ENCODE data around the gene PPP1R12C. TPM values are rescaled to one million over a fixed set of nuclear protein-coding genes. Genes with fewer than 3 reads are reported as not detected.
A peak's percentile ranks its signal among the peaks of the same experiment; 100 is the strongest.

Gene PPP1R12C
- total RNA-seq, 1 experiment from 2014 or later, result 92.3 TPM

DNA sequence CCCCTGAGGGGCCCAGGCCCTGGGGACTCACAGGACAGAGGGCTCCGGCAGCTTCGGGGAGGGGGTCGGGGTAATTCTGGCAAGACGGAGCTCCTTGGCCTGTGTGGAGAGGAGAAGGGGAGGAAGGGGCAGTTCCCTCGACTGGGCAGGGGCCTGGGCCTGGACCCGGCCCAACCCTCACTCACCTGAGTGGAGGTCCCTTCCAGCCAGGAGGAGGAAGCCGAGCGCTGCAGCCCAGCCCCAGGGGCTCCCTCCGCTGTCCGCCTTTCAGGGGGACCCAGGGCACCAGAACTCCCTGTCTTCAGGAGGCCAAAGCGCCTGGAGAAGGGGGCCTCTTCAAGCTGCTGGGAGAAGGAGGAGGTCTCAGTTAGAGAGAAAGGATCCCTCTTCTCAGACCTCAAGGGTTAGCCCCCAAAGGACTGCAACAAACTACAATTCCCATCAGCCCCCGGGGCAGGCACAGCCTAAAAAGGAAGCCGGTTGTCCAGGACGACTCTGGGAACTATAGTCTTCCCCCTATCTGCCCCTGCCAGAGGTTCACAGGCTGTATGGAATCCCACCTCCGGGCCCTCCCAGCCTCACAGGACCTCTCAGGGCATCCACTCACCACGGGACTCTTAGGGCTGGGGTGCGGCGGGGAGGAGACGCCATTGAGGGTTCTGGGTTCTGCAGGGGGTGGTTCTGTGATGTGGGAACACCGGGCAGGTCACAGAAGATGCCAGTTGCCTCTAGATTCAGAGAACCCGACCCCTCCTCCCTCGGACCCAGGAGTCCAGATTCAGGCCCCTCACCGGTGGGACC is 22.0 kb downstream of the PPP1R12C start:
- Mint-ChIP-seq H3K4me1 (peaks cover 14% of the 10 kb centered on the region), H3K36me3 (peaks cover 8% of the 10 kb centered on the region; the same call in 1 of the 2 replicates), H3K27ac (no peak overlapping the region), H3K4me3 (no peak overlapping the region), H3K27me3 (ENCODE audit: low read depth) (no peaks in the 10 kb centered on the region; the same call in 1 of the 2 replicates), H3K9me3 (no peaks in the 10 kb centered on the region)
- TF ChIP-seq, protein P1, sequence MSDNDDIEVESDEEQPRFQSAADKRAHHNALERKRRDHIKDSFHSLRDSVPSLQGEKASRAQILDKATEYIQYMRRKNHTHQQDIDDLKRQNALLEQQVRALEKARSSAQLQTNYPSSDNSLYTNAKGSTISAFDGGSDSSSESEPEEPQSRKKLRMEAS (CRISPR knock-in tag; IDR thresholded peaks at IDR 0.05), result no peak
- ChIA-PET CTCF (interaction anchor here (1.0 to 2.9 kb wide), 17 partner anchors 8 to 408 kb away, joined by 3 to 23 read pairs (median 4); partner anchors contain the start of genes DNAAF3, EPS8L1, PPP1R12C and RDH13), POLR2A (interaction anchor here (0.8 to 1.6 kb wide), 4 partner anchors 9 to 45 kb away, joined by 3 to 8 read pairs (median 6); partner anchors contain the start of gene PPP1R12C)
- ATAC-seq, result peak; percentile 16
- peak; percentile 60 for DNase-seq (ENCODE audit: low spot score)

DNA sequence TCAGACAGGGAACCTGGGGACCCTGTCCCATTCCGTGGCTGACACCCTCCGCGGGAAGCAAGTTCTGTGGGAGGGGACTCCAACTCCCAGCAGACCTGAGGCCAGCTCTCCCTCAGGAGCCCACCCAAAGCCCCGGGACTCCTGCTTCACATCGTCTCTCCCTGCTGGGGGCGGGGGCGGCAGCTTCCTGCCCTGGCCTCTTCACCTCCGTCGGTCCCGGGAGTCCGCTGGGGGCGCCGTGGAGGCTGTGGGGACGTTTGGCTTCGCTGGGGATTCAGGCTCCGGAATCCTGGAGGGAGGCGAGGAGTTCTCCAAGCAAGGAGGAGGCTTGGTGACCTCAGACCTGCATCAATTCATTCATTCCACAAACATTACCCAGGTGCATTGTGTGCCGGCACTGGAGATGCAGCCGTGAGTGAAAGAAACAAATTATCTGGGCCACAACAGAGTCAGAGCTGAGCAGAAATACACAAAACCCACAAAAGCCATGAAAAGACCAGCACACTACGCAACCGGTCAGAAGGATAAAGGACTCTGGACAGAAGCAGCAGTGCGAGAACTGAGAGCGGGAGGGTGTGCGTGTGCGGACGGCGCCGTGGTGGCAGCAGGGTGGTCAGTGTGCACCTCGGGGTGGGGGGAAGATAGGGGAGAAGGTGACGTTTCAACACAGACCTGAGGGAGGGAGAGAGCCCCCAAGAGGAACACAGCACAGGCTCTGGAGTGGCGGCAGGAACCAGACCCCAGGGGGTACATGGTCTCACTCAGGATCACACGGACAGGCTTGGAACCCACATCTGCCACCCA is 22.8 kb downstream of the PPP1R12C start:
- Mint-ChIP-seq H3K27me3 (ENCODE audit: low read depth) (no peaks in the 10 kb centered on the region; the same call in 1 of the 2 replicates), H3K4me1 (peaks cover 11% of the 10 kb centered on the region), H3K36me3 (peaks cover 13% of the 10 kb centered on the region), H3K27ac (peak overlapping the region; percentile 77), H3K9me3 (no peaks in the 10 kb centered on the region), H3K4me3 (peak overlapping the region; percentile 30)
- DNase-seq (ENCODE audit: low spot score), result peak; percentile 82
- TF ChIP-seq, protein P2, sequence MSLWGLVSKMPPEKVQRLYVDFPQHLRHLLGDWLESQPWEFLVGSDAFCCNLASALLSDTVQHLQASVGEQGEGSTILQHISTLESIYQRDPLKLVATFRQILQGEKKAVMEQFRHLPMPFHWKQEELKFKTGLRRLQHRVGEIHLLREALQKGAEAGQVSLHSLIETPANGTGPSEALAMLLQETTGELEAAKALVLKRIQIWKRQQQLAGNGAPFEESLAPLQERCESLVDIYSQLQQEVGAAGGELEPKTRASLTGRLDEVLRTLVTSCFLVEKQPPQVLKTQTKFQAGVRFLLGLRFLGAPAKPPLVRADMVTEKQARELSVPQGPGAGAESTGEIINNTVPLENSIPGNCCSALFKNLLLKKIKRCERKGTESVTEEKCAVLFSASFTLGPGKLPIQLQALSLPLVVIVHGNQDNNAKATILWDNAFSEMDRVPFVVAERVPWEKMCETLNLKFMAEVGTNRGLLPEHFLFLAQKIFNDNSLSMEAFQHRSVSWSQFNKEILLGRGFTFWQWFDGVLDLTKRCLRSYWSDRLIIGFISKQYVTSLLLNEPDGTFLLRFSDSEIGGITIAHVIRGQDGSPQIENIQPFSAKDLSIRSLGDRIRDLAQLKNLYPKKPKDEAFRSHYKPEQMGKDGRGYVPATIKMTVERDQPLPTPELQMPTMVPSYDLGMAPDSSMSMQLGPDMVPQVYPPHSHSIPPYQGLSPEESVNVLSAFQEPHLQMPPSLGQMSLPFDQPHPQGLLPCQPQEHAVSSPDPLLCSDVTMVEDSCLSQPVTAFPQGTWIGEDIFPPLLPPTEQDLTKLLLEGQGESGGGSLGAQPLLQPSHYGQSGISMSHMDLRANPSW (CRISPR knock-in tag; conservative IDR thresholded peaks at IDR 0.05; ENCODE audit: low read depth), result no peak
- TF ChIP-seq, protein P1 (CRISPR knock-in tag; IDR thresholded peaks at IDR 0.05), result 0 out of 2 replicates have a peak, but pooled peaks have one; percentile 25
- ChIA-PET POLR2A (interaction anchor here (0.8 to 1.6 kb wide), 2 partner anchors 23 to 213 kb away, joined by 3 to 7 read pairs; partner anchors contain the start of gene PPP1R12C), CTCF (interaction anchor here (0.7 to 2.9 kb wide), 13 partner anchors 9 to 530 kb away, joined by 3 to 23 read pairs (median 3); partner anchors contain the start of genes DNAAF3 and ZNF784)
- ATAC-seq, result 0 out of 2 replicates have a peak, but pooled peaks have one; percentile 4

DNA sequence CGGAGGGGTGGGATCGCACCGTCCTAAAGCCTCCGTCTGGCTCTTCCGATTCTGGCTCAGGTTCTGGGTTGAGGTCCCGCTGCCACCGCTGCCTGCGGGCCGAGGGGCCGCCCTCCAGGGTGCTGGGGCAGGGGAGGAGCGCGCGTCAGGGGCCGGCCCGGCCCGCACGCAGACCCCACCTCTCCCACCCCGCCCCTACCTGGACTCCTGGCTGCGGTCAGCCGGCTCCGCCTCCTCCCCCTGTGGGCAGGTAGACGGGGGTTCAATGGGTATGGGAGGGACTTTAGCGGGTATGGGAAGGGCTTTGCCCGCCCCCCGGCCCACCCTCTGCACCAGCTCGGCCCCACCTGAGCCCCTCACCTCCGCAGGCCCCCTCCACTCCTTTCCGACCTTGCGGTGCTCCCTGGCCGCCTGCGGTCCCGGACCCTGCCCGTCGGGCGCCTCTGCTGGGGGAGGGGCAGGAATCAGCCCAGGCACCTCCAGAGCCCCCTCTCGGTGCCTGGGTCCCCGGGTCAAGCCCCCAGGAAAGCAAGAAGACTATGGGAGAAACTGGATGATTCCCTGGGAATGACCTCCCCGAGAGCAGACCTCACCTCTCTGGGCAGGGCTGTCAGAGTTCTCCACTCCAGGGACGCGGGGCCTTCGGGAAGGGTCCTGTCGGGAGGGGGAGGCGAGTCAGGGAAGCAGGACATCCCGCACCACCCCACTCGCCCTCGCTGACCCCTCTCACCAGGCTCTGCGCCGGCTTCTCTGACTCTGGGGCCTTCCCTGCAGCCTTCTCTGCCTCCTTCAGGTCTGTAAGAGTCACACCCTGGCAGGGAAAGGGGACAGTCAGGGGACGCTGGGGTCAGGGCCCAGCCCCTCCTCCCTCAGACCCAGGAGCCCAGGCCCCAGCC is 24.8 kb downstream of the PPP1R12C start:
- no peak overlapping the region for H3K27ac Mint-ChIP-seq
- no peaks in the 10 kb centered on the region for H3K9me3 Mint-ChIP-seq
- peak; percentile 78 for DNase-seq (ENCODE audit: low spot score)
- peak overlapping the region; percentile 58 for H3K4me3 Mint-ChIP-seq
- ATAC-seq, result peak; percentile 42
- POLR2A ChIA-PET, result no interaction called here
- peaks cover 15% of the 10 kb centered on the region for H3K36me3 Mint-ChIP-seq
- peaks cover 8% of the 10 kb centered on the region for H3K27me3 Mint-ChIP-seq (ENCODE audit: low read depth)
- H3K4me1 Mint-ChIP-seq, result peaks cover 29% of the 10 kb centered on the region
- CTCF ChIA-PET, result interaction anchor here (0.7 to 1.4 kb wide), 2 partner anchors 68 to 74 kb away, joined by 3 to 4 read pairs; partner anchors contain the start of gene DNAAF3
- TF ChIP-seq JUN (CRISPR knock-in tag; IDR thresholded peaks at IDR 0.05), result no peak
- TF ChIP-seq, protein P3, sequence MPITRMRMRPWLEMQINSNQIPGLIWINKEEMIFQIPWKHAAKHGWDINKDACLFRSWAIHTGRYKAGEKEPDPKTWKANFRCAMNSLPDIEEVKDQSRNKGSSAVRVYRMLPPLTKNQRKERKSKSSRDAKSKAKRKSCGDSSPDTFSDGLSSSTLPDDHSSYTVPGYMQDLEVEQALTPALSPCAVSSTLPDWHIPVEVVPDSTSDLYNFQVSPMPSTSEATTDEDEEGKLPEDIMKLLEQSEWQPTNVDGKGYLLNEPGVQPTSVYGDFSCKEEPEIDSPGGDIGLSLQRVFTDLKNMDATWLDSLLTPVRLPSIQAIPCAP (CRISPR knock-in tag; IDR thresholded peaks at IDR 0.05), result no peak
- TF ChIP-seq, protein P4, sequence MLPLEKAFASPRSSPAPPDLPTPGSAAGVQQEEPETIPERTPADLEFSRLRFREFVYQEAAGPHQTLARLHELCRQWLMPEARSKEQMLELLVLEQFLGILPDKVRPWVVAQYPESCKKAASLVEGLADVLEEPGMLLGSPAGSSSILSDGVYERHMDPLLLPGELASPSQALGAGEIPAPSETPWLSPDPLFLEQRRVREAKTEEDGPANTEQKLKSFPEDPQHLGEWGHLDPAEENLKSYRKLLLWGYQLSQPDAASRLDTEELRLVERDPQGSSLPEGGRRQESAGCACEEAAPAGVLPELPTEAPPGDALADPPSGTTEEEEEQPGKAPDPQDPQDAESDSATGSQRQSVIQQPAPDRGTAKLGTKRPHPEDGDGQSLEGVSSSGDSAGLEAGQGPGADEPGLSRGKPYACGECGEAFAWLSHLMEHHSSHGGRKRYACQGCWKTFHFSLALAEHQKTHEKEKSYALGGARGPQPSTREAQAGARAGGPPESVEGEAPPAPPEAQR (CRISPR knock-in tag; IDR thresholded peaks at IDR 0.05), result no peak
- TF ChIP-seq, protein P5, sequence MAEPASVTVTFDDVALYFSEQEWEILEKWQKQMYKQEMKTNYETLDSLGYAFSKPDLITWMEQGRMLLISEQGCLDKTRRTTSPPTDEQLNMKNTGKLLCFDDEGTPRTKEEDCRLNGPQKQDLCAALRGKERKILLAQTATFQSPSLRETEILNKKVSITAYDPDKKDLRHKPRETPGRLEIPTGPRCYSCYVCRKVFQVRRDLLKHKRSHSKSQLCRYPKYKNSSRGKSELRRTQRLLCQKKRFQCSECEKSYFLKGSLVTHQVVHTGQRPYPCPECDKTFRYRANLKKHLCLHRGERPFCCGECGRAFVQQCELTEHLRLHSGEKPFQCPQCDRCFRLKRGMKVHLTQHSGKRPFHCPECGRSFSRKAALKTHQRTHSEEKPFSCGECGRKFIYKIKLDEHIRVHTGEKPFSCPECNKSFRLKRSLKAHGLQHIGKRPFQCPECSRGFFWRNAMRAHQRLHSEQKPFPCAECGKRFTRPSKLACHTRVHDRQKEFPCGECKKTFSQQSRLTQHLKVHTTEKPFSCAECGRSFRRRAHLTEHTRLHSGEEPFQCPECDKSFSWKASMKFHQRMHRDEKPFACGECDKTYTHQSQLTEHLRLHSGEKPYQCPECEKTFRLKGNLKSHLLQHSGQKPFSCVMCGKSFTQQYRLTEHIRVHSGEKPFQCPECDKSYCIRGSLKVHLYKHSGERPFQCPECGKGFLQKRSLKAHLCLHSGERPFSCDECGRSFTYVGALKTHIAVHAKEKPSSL (CRISPR knock-in tag; conservative IDR thresholded peaks at IDR 0.05), result no peak
- TF ChIP-seq OVOL2 (CRISPR knock-in tag; IDR thresholded peaks at IDR 0.05; ENCODE audit: borderline replicate concordance), result no peak
- no peak for TF ChIP-seq ZNF121 (CRISPR knock-in tag; IDR thresholded peaks at IDR 0.05)
- TF ChIP-seq ETV6 (CRISPR knock-in tag; IDR thresholded peaks at IDR 0.05), result no peak
- TF ChIP-seq FOXK1 (CRISPR knock-in tag; IDR thresholded peaks at IDR 0.05), result no peak
- 0 out of 2 replicates have a peak, but pooled peaks have one; percentile 15 for TF ChIP-seq CBFB (CRISPR knock-in tag; IDR thresholded peaks at IDR 0.05; ENCODE audit: low read depth)
- TF ChIP-seq NFYB (CRISPR knock-in tag; conservative IDR thresholded peaks at IDR 0.05; ENCODE audit: low read depth), result no peak
- TF ChIP-seq, protein P6, sequence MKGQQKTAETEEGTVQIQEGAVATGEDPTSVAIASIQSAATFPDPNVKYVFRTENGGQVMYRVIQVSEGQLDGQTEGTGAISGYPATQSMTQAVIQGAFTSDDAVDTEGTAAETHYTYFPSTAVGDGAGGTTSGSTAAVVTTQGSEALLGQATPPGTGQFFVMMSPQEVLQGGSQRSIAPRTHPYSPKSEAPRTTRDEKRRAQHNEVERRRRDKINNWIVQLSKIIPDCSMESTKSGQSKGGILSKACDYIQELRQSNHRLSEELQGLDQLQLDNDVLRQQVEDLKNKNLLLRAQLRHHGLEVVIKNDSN (CRISPR knock-in tag; IDR thresholded peaks at IDR 0.05), result peak; percentile 22; the same call in 1 of the 2 replicates
- no peak for TF ChIP-seq CREB1 (CRISPR knock-in tag; IDR thresholded peaks at IDR 0.05)

All from WTC11 (cell line).